ENCODE results near the gene SPOCK3. TPM values are rescaled to one million over a fixed set of nuclear protein-coding genes. Genes with fewer than 3 reads are reported as not detected.

Gene SPOCK3
- total and polyA plus RNA-seq, 2 donors (not counting 3 experiments of a cell fraction or from before 2014, with no cell fraction given): 0.10 TPM; not detected in 1

DNA sequence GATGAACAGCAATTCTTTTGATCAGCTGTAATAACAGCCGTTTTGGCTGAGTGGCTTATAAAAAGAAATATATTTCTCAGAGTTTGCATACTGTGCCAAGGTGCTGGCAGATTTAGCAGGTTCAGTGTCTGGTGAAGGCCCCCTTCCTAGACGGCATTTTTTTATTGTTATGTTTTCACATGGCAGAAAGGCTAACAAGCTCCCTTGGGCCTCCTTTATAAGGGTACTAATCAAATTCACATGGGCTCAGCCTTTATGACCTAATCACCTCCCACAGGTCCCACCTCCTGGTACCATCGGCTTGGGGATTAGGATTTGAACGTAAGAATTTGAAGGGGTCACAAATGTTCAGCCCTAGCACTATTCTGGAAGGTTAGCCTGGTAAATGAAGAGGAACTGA lies 431.9 kb downstream of the SPOCK3 start:
- H3K27ac ChIP-seq (ENCODE audit: insufficient read depth, low read depth, low read length): no peak overlapping the region
- no peaks in the 10 kb centered on the region for H3K4me1 ChIP-seq (ENCODE audit: control insufficient read depth, extremely low read depth, insufficient read depth, low read length)
- TF ChIP-seq MYC (IDR thresholded peaks at IDR 0.05; ENCODE audit: low read depth, low read length) (no peak), FOS (IDR thresholded peaks at IDR 0.05; ENCODE audit: borderline replicate concordance, insufficient read depth, low read length) (no peak), POLR2AphosphoS5 (IDR thresholded peaks at IDR 0.05; ENCODE audit: insufficient read depth, low read depth, low read length) (no peak), POLR2A (IDR thresholded peaks at IDR 0.05; ENCODE audit: low read depth, low read length) (no peak), GATA2 (IDR thresholded peaks at IDR 0.05; ENCODE audit: insufficient read depth, insufficient read length, low read depth, low read length) (no peak), EZH2 (IDR thresholded peaks at IDR 0.05; ENCODE audit: borderline replicate concordance, low read depth, low read length, severe bottlenecking) (no peak), JUN (IDR thresholded peaks at IDR 0.05; ENCODE audit: borderline replicate concordance, insufficient read depth, insufficient read length, low read depth) (no peak)
- TF ChIP-seq, protein P1, sequence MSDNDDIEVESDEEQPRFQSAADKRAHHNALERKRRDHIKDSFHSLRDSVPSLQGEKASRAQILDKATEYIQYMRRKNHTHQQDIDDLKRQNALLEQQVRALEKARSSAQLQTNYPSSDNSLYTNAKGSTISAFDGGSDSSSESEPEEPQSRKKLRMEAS (IDR thresholded peaks at IDR 0.05; ENCODE audit: insufficient read depth, insufficient read length): no peak
- TF ChIP-seq, protein P2, sequence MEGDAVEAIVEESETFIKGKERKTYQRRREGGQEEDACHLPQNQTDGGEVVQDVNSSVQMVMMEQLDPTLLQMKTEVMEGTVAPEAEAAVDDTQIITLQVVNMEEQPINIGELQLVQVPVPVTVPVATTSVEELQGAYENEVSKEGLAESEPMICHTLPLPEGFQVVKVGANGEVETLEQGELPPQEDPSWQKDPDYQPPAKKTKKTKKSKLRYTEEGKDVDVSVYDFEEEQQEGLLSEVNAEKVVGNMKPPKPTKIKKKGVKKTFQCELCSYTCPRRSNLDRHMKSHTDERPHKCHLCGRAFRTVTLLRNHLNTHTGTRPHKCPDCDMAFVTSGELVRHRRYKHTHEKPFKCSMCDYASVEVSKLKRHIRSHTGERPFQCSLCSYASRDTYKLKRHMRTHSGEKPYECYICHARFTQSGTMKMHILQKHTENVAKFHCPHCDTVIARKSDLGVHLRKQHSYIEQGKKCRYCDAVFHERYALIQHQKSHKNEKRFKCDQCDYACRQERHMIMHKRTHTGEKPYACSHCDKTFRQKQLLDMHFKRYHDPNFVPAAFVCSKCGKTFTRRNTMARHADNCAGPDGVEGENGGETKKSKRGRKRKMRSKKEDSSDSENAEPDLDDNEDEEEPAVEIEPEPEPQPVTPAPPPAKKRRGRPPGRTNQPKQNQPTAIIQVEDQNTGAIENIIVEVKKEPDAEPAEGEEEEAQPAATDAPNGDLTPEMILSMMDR (IDR thresholded peaks at IDR 0.05; ENCODE audit: extremely low read depth in 1 of 2, insufficient read depth in 1 of 2, low read depth in 1 of 2, low read length in 2 of 2): no peak
- POLR2A ChIA-PET: no interaction called here
- H3K4me2 ChIP-seq (ENCODE audit: insufficient read depth, low read length): no peak overlapping the region
- no peaks in the 10 kb centered on the region for H3K36me3 ChIP-seq (ENCODE audit: control insufficient read depth in 2 of 2, extremely low read depth in 1 of 2, insufficient read depth in 2 of 2, low read length in 2 of 2)
- H3K27me3 ChIP-seq (ENCODE audit: control insufficient read depth in 2 of 2, insufficient read depth in 2 of 2, low read length in 2 of 2): no peaks in the 10 kb centered on the region
- no peaks in the 10 kb centered on the region for H3K9me3 ChIP-seq (replicated peaks; ENCODE audit: control insufficient read depth, insufficient read depth, low read length)
- no peak overlapping the region for H3K4me3 ChIP-seq (replicated peaks in 1 of 3; ENCODE audit: insufficient read depth in 1 of 3, low read depth in 1 of 3, low read length in 3 of 3)
- H4K20me1 ChIP-seq (replicated peaks; ENCODE audit: control insufficient read depth, extremely low read depth, insufficient read depth, low read length): no peaks in the 10 kb centered on the region
- BruUV-seq (replicated peaks): no TSS peak
- DNase-seq (ENCODE audit: low read depth, low spot score): no peak
- FAIRE-seq: no peak
- H3K9me1 ChIP-seq (replicated peaks; ENCODE audit: control insufficient read depth, extremely low read depth, insufficient read depth, low read length): no peaks in the 10 kb centered on the region
- dilution Hi-C loops (cut with MboI; ENCODE audit: extremely low pct_ligation_motif_present, low sequenced_read_pairs) (no loop called here), intact Hi-C loops (cut with micrococcal nuclease) (no loop called here)
- CTCF ChIA-PET: no interaction called here
- no peak overlapping the region for H3K9ac ChIP-seq (replicated peaks; ENCODE audit: extremely low read depth, insufficient read depth, low read length)
- no peak overlapping the region for H2AFZ ChIP-seq (ENCODE audit: low read depth, low read length)
- no peaks in the 10 kb centered on the region for H3K79me2 ChIP-seq (ENCODE audit: control insufficient read depth, insufficient read depth, low read length)
